H9 (cell line): ENCODE measurements around the gene KAZN. TPM values are rescaled to one million over a fixed set of nuclear protein-coding genes. Genes with fewer than 3 reads are reported as not detected.

Experiments used
- DNase-seq: peaks from one replicate; pipeline ENCODE4 v3.0.0-alpha.2; 2017
- H2AFZ ChIP-seq: one replicate; pipeline ENCODE4 v1.6.1; 2013; ENCODE audit warnings: mild to moderate bottlenecking, low read length, control low read depth, moderate library complexity
- H2AK5ac ChIP-seq: 2 replicates; pipeline ENCODE4 v1.6.1; 2013; ENCODE audit warnings: low read length, control low read depth, mixed read lengths; ENCODE audit not compliant: insufficient read length
- H2BK120ac ChIP-seq: one replicate; pipeline ENCODE4 v1.6.1; 2013; ENCODE audit warnings: low read depth, mild to moderate bottlenecking, low read length, control low read depth, inconsistent platforms; ENCODE audit not compliant: poor library complexity, severe bottlenecking
- H2BK12ac ChIP-seq: 2 replicates; pipeline ENCODE4 v1.6.1; 2013; ENCODE audit warnings: low read length, control low read depth, mixed read lengths, low read depth; ENCODE audit not compliant: insufficient read length
- H2BK15ac ChIP-seq: 2 replicates; pipeline ENCODE4 v1.6.1; 2013; ENCODE audit warnings: low read depth, low read length, control low read depth
- H2BK20ac ChIP-seq: one replicate; pipeline ENCODE4 v1.6.1; 2013; ENCODE audit warnings: low read depth, mild to moderate bottlenecking, low read length, control low read depth, inconsistent platforms; ENCODE audit not compliant: poor library complexity, severe bottlenecking
- H2BK5ac ChIP-seq: 2 replicates; pipeline ENCODE4 v1.6.1; 2013; ENCODE audit warnings: low read length, control low read depth, mixed read lengths; ENCODE audit not compliant: insufficient read length
- H3K14ac ChIP-seq: 2 replicates; pipeline ENCODE4 v1.6.1; 2013; ENCODE audit warnings: low read length, control low read depth; ENCODE audit not compliant: insufficient read depth
- H3K18ac ChIP-seq: 2 replicates; pipeline ENCODE4 v1.6.1; 2013; ENCODE audit warnings: low read depth, mild to moderate bottlenecking, mixed read lengths, low read length, control low read depth; ENCODE audit not compliant: insufficient read length
- H3K23ac ChIP-seq: 2 replicates; pipeline ENCODE4 v1.6.1; 2013; ENCODE audit warnings: low read length, control low read depth, mixed read lengths, low read depth; ENCODE audit not compliant: insufficient read length
- H3K23me2 ChIP-seq: 2 replicates; pipeline ENCODE4 v1.6.1; 2013; ENCODE audit warnings: low read depth, mild to moderate bottlenecking, mixed read lengths, low read length, control low read depth; ENCODE audit not compliant: insufficient read length, poor library complexity, severe bottlenecking
- H3K27ac ChIP-seq: 2 replicates; pipeline ENCODE4 v1.5.1; 2013; ENCODE audit warnings: low read length, control low read depth, mixed read lengths, low read depth; ENCODE audit not compliant: insufficient read length
- H3K27me3 ChIP-seq: 2 replicates; pipeline ENCODE4 v1.6.1; 2013; ENCODE audit warnings: low read length, control low read depth, inconsistent platforms; ENCODE audit not compliant: insufficient read depth
- H3K4ac ChIP-seq: 2 replicates; pipeline ENCODE4 v1.6.1; 2013; ENCODE audit warnings: low read depth, mild to moderate bottlenecking, control low read depth, inconsistent platforms, low read length, moderate library complexity
- H3K4me1 ChIP-seq: 2 replicates; pipeline ENCODE4 v1.6.1; 2013; ENCODE audit warnings: low read length, control low read depth, inconsistent platforms; ENCODE audit not compliant: insufficient read depth
- H3K4me2 ChIP-seq: 2 replicates; pipeline ENCODE4 v1.6.1; 2013; ENCODE audit warnings: low read length, control low read depth, mixed read lengths; ENCODE audit not compliant: insufficient read length, insufficient read depth
- H3K56ac ChIP-seq: 2 replicates; pipeline ENCODE4 v1.6.1; 2013; ENCODE audit warnings: low read depth, mild to moderate bottlenecking, mixed read lengths, low read length, control low read depth; ENCODE audit not compliant: insufficient read length
- H3K79me1 ChIP-seq: 2 replicates; pipeline ENCODE4 v1.6.1; 2013; ENCODE audit warnings: low read depth, mild to moderate bottlenecking, moderate library complexity, low read length, control low read depth, inconsistent platforms; ENCODE audit not compliant: insufficient read depth, poor library complexity, severe bottlenecking
- H3K79me2 ChIP-seq: 2 replicates; pipeline ENCODE4 v1.6.1; 2013; ENCODE audit warnings: low read length, control low read depth, inconsistent platforms; ENCODE audit not compliant: insufficient read depth
- H3K9ac ChIP-seq: 2 replicates; pipeline ENCODE4 v1.6.1; 2013; ENCODE audit warnings: low read length, control low read depth, mixed read lengths; ENCODE audit not compliant: insufficient read length; ENCODE audit errors: extremely low read depth
- H3K9me3 ChIP-seq: one replicate; pipeline ENCODE4 v1.6.1; 2013; ENCODE audit warnings: low read depth, low read length, inconsistent platforms; ENCODE audit not compliant: control insufficient read depth
- H3T11ph ChIP-seq: one replicate; pipeline ENCODE4 v1.6.1; 2013; ENCODE audit warnings: mild to moderate bottlenecking, low read length, control low read depth, inconsistent platforms
- H4K20me1 ChIP-seq: one replicate; pipeline ENCODE4 v1.6.1; 2013; ENCODE audit not compliant: control insufficient read depth, insufficient read length, insufficient read depth
- H4K5ac ChIP-seq: 2 replicates; pipeline ENCODE4 v1.6.1; 2013; ENCODE audit warnings: low read depth, mild to moderate bottlenecking, mixed read lengths, low read length, control low read depth; ENCODE audit not compliant: insufficient read length
- H4K8ac ChIP-seq: replicated peaks from 2 replicates; pipeline ENCODE4 v1.6.1; 2013; ENCODE audit warnings: low read length, control low read depth, mixed read lengths, low read depth; ENCODE audit not compliant: insufficient read length
- H4K91ac ChIP-seq: 2 replicates; pipeline ENCODE4 v1.6.1; 2013; ENCODE audit warnings: low read depth, mild to moderate bottlenecking, moderate library complexity, mixed read lengths, low read length, control low read depth; ENCODE audit not compliant: insufficient read length
- H3K27ac Mint-ChIP-seq, 3 experiments: 2 replicates in 2 of 3; 3 replicates in 1 of 3; pipeline ENCODE4 v1.8.0; 2020 to 2021; ENCODE audit warnings: mixed read lengths in 3 of 3, mild to moderate bottlenecking in 1 of 3, moderate library complexity in 1 of 3
- H3K27me3 Mint-ChIP-seq: 2 replicates; pipeline ENCODE4 v1.8.0; 2021; ENCODE audit warnings: low read depth, mild to moderate bottlenecking, moderate library complexity, mixed read lengths
- H3K36me3 Mint-ChIP-seq, 3 experiments: 2 replicates in 2 of 3; 3 replicates in 1 of 3; pipeline ENCODE4 v1.8.0; 2020 to 2021; ENCODE audit warnings: low read depth in 3 of 3, mixed read lengths in 3 of 3; ENCODE audit not compliant: insufficient read depth in 1 of 3
- H3K4me1 Mint-ChIP-seq, 2 experiments: 2 replicates each; pipeline ENCODE4 v1.8.0; 2020; ENCODE audit warnings: mixed read lengths in 2 of 2
- H3K4me3 Mint-ChIP-seq, 2 experiments: 2 replicates in 1 of 2; 3 replicates in 1 of 2; pipeline ENCODE4 v1.8.0; 2020 to 2021; ENCODE audit warnings: mild to moderate bottlenecking in 2 of 2, mixed read lengths in 2 of 2, moderate library complexity in 1 of 2
- H3K9me3 Mint-ChIP-seq, 2 experiments: 2 replicates in 1 of 2; 3 replicates in 1 of 2; pipeline ENCODE4 v1.8.0; 2020; ENCODE audit warnings: mild to moderate bottlenecking in 2 of 2, mixed read lengths in 2 of 2, moderate library complexity in 1 of 2
- WGBS: extraction: QIAGEN DNeasy Blood & Tissue Kit; methylation state at CpG from one replicate; pipeline ENCODE4 v1.1.7; 2013; ENCODE audit warnings: missing lambda C conversion rate, low lambda C conversion rate, mixed read lengths; ENCODE audit not compliant: insufficient read length; ENCODE audit errors: extremely low coverage; 5-methylcytosine and 5-hydroxymethylcytosine counted together
- total RNA-seq: library from RNA; stranded (reverse); gene quantifications from 2 replicates; pipeline ENCODE4 v1.2.1, GENCODE V29; 2021
- TF ChIP-seq, protein P1 (sequence below): fragments of 200-600 bp; sonication (generic); conservative IDR thresholded peaks from 3 replicates; pipeline ENCODE4 v1.8.0; 2021; ENCODE audit warnings: antibody characterized with exemption, mild to moderate bottlenecking

Gene KAZN
- total RNA-seq, 1 experiment from 2014 or later, result 7.6 TPM

DNA sequence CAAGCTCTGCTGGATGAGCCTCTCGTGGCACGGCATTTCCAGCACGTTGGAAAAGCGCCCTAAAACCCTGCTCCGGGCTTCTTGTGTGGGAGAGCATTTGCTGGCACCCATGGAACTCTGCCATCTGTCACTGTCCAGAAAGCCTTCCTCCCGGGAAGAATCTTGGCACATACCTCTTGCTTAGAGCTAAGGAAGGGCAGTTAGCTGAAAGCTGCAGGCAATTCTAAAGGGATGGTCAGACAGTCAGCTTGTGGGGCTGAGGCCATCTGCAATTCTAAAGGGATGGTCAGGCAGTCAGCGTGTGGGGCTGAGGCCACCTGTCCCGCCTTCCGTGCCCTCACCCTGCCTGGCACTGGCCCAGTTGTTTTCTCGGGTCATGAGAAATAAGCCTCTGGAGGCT is 416.0 kb downstream of the KAZN start:
- H3K79me2 ChIP-seq, result no peaks in the 10 kb centered on the region
- no peak for DNase-seq
- no peak overlapping the region for H3K4me3 Mint-ChIP-seq

More for the DNA sequence above, 416.0 kb downstream of the KAZN start:
- H3K56ac ChIP-seq, result no peak overlapping the region
- no peak overlapping the region for H3T11ph ChIP-seq
- H3K27me3 ChIP-seq, result no peaks in the 10 kb centered on the region
- H3K18ac ChIP-seq, result no peak overlapping the region
- H3K36me3 Mint-ChIP-seq, result peaks cover 4 to 11% (median 9%) of the 10 kb centered on the region in 3 experiments
- H2BK120ac ChIP-seq, result no peak overlapping the region
- no CpG with 5 or more reads among the region's 10 CpGs for WGBS
- H2AK5ac ChIP-seq, result no peak overlapping the region
- no peak overlapping the region for H3K4ac ChIP-seq
- H3K14ac ChIP-seq, result no peak overlapping the region
- H3K4me1 Mint-ChIP-seq, result peaks cover 8 to 12% of the 10 kb centered on the region in 2 experiments; a peak in 3 of 4 replicates
- H2BK20ac ChIP-seq, result no peak overlapping the region
- no peak overlapping the region for H2BK12ac ChIP-seq
- H4K8ac ChIP-seq, result no peak overlapping the region
- no peak overlapping the region for H4K5ac ChIP-seq
- H3K23ac ChIP-seq, result no peak overlapping the region
- H2AFZ ChIP-seq, result no peak overlapping the region
- no peaks in the 10 kb centered on the region; the same call in 1 of the 2 replicates for H3K27me3 Mint-ChIP-seq
- H3K9me3 Mint-ChIP-seq, result peaks cover 6 to 7% of the 10 kb centered on the region in 2 experiments; a peak in 4 of 5 replicates
- TF ChIP-seq, protein P1, sequence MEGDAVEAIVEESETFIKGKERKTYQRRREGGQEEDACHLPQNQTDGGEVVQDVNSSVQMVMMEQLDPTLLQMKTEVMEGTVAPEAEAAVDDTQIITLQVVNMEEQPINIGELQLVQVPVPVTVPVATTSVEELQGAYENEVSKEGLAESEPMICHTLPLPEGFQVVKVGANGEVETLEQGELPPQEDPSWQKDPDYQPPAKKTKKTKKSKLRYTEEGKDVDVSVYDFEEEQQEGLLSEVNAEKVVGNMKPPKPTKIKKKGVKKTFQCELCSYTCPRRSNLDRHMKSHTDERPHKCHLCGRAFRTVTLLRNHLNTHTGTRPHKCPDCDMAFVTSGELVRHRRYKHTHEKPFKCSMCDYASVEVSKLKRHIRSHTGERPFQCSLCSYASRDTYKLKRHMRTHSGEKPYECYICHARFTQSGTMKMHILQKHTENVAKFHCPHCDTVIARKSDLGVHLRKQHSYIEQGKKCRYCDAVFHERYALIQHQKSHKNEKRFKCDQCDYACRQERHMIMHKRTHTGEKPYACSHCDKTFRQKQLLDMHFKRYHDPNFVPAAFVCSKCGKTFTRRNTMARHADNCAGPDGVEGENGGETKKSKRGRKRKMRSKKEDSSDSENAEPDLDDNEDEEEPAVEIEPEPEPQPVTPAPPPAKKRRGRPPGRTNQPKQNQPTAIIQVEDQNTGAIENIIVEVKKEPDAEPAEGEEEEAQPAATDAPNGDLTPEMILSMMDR, result no peak
- no peak overlapping the region for H3K27ac Mint-ChIP-seq
- no peak overlapping the region for H2BK5ac ChIP-seq
- H3K79me1 ChIP-seq, result no peaks in the 10 kb centered on the region
- H4K20me1 ChIP-seq, result no peaks in the 10 kb centered on the region
- H4K91ac ChIP-seq, result no peak overlapping the region
- H3K9me3 ChIP-seq, result no peaks in the 10 kb centered on the region
- H3K23me2 ChIP-seq, result no peaks in the 10 kb centered on the region
- no peak overlapping the region for H3K27ac ChIP-seq
- H3K4me2 ChIP-seq, result no peak overlapping the region
- H3K4me1 ChIP-seq, result no peaks in the 10 kb centered on the region
- no peak overlapping the region for H3K9ac ChIP-seq
- H2BK15ac ChIP-seq, result no peak overlapping the region
